H9 (cell line): ENCODE results near the gene ARMS2. TPM values are rescaled to one million over a fixed set of nuclear protein-coding genes. Genes with fewer than 3 reads are reported as not detected.

Experiments used
- DNase-seq: peaks from one replicate; pipeline ENCODE4 v3.0.0-alpha.2; 2017
- H2AFZ ChIP-seq: one replicate; pipeline ENCODE4 v1.6.1; 2013; ENCODE audit warnings: mild to moderate bottlenecking, low read length, control low read depth, moderate library complexity
- H2AK5ac ChIP-seq: 2 replicates; pipeline ENCODE4 v1.6.1; 2013; ENCODE audit warnings: low read length, control low read depth, mixed read lengths; ENCODE audit not compliant: insufficient read length
- H2BK120ac ChIP-seq: one replicate; pipeline ENCODE4 v1.6.1; 2013; ENCODE audit warnings: low read depth, mild to moderate bottlenecking, low read length, control low read depth, inconsistent platforms; ENCODE audit not compliant: poor library complexity, severe bottlenecking
- H2BK12ac ChIP-seq: 2 replicates; pipeline ENCODE4 v1.6.1; 2013; ENCODE audit warnings: low read length, control low read depth, mixed read lengths, low read depth; ENCODE audit not compliant: insufficient read length
- H2BK15ac ChIP-seq: 2 replicates; pipeline ENCODE4 v1.6.1; 2013; ENCODE audit warnings: low read depth, low read length, control low read depth
- H2BK20ac ChIP-seq: one replicate; pipeline ENCODE4 v1.6.1; 2013; ENCODE audit warnings: low read depth, mild to moderate bottlenecking, low read length, control low read depth, inconsistent platforms; ENCODE audit not compliant: poor library complexity, severe bottlenecking
- H2BK5ac ChIP-seq: 2 replicates; pipeline ENCODE4 v1.6.1; 2013; ENCODE audit warnings: low read length, control low read depth, mixed read lengths; ENCODE audit not compliant: insufficient read length
- H3K14ac ChIP-seq: 2 replicates; pipeline ENCODE4 v1.6.1; 2013; ENCODE audit warnings: low read length, control low read depth; ENCODE audit not compliant: insufficient read depth
- H3K18ac ChIP-seq: 2 replicates; pipeline ENCODE4 v1.6.1; 2013; ENCODE audit warnings: low read depth, mild to moderate bottlenecking, mixed read lengths, low read length, control low read depth; ENCODE audit not compliant: insufficient read length
- H3K23ac ChIP-seq: 2 replicates; pipeline ENCODE4 v1.6.1; 2013; ENCODE audit warnings: low read length, control low read depth, mixed read lengths, low read depth; ENCODE audit not compliant: insufficient read length
- H3K23me2 ChIP-seq: 2 replicates; pipeline ENCODE4 v1.6.1; 2013; ENCODE audit warnings: low read depth, mild to moderate bottlenecking, mixed read lengths, low read length, control low read depth; ENCODE audit not compliant: insufficient read length, poor library complexity, severe bottlenecking
- H3K27ac ChIP-seq: 2 replicates; pipeline ENCODE4 v1.5.1; 2013; ENCODE audit warnings: low read length, control low read depth, mixed read lengths, low read depth; ENCODE audit not compliant: insufficient read length
- H3K27me3 ChIP-seq: 2 replicates; pipeline ENCODE4 v1.6.1; 2013; ENCODE audit warnings: low read length, control low read depth, inconsistent platforms; ENCODE audit not compliant: insufficient read depth
- H3K4ac ChIP-seq: 2 replicates; pipeline ENCODE4 v1.6.1; 2013; ENCODE audit warnings: low read depth, mild to moderate bottlenecking, control low read depth, inconsistent platforms, low read length, moderate library complexity
- H3K4me1 ChIP-seq: 2 replicates; pipeline ENCODE4 v1.6.1; 2013; ENCODE audit warnings: low read length, control low read depth, inconsistent platforms; ENCODE audit not compliant: insufficient read depth
- H3K4me2 ChIP-seq: 2 replicates; pipeline ENCODE4 v1.6.1; 2013; ENCODE audit warnings: low read length, control low read depth, mixed read lengths; ENCODE audit not compliant: insufficient read length, insufficient read depth
- H3K56ac ChIP-seq: 2 replicates; pipeline ENCODE4 v1.6.1; 2013; ENCODE audit warnings: low read depth, mild to moderate bottlenecking, mixed read lengths, low read length, control low read depth; ENCODE audit not compliant: insufficient read length
- H3K79me1 ChIP-seq: 2 replicates; pipeline ENCODE4 v1.6.1; 2013; ENCODE audit warnings: low read depth, mild to moderate bottlenecking, moderate library complexity, low read length, control low read depth, inconsistent platforms; ENCODE audit not compliant: insufficient read depth, poor library complexity, severe bottlenecking
- H3K79me2 ChIP-seq: 2 replicates; pipeline ENCODE4 v1.6.1; 2013; ENCODE audit warnings: low read length, control low read depth, inconsistent platforms; ENCODE audit not compliant: insufficient read depth
- H3K9ac ChIP-seq: 2 replicates; pipeline ENCODE4 v1.6.1; 2013; ENCODE audit warnings: low read length, control low read depth, mixed read lengths; ENCODE audit not compliant: insufficient read length; ENCODE audit errors: extremely low read depth
- H3K9me3 ChIP-seq: one replicate; pipeline ENCODE4 v1.6.1; 2013; ENCODE audit warnings: low read depth, low read length, inconsistent platforms; ENCODE audit not compliant: control insufficient read depth
- H3T11ph ChIP-seq: one replicate; pipeline ENCODE4 v1.6.1; 2013; ENCODE audit warnings: mild to moderate bottlenecking, low read length, control low read depth, inconsistent platforms
- H4K20me1 ChIP-seq: one replicate; pipeline ENCODE4 v1.6.1; 2013; ENCODE audit not compliant: control insufficient read depth, insufficient read length, insufficient read depth
- H4K5ac ChIP-seq: 2 replicates; pipeline ENCODE4 v1.6.1; 2013; ENCODE audit warnings: low read depth, mild to moderate bottlenecking, mixed read lengths, low read length, control low read depth; ENCODE audit not compliant: insufficient read length
- H4K8ac ChIP-seq: replicated peaks from 2 replicates; pipeline ENCODE4 v1.6.1; 2013; ENCODE audit warnings: low read length, control low read depth, mixed read lengths, low read depth; ENCODE audit not compliant: insufficient read length
- H4K91ac ChIP-seq: 2 replicates; pipeline ENCODE4 v1.6.1; 2013; ENCODE audit warnings: low read depth, mild to moderate bottlenecking, moderate library complexity, mixed read lengths, low read length, control low read depth; ENCODE audit not compliant: insufficient read length
- H3K27ac Mint-ChIP-seq, 3 experiments: 2 replicates in 2 of 3; 3 replicates in 1 of 3; pipeline ENCODE4 v1.8.0; 2020 to 2021; ENCODE audit warnings: mixed read lengths in 3 of 3, mild to moderate bottlenecking in 1 of 3, moderate library complexity in 1 of 3
- H3K27me3 Mint-ChIP-seq: 2 replicates; pipeline ENCODE4 v1.8.0; 2021; ENCODE audit warnings: low read depth, mild to moderate bottlenecking, moderate library complexity, mixed read lengths
- H3K36me3 Mint-ChIP-seq, 3 experiments: 2 replicates in 2 of 3; 3 replicates in 1 of 3; pipeline ENCODE4 v1.8.0; 2020 to 2021; ENCODE audit warnings: low read depth in 3 of 3, mixed read lengths in 3 of 3; ENCODE audit not compliant: insufficient read depth in 1 of 3
- H3K4me1 Mint-ChIP-seq, 2 experiments: 2 replicates each; pipeline ENCODE4 v1.8.0; 2020; ENCODE audit warnings: mixed read lengths in 2 of 2
- H3K4me3 Mint-ChIP-seq, 2 experiments: 2 replicates in 1 of 2; 3 replicates in 1 of 2; pipeline ENCODE4 v1.8.0; 2020 to 2021; ENCODE audit warnings: mild to moderate bottlenecking in 2 of 2, mixed read lengths in 2 of 2, moderate library complexity in 1 of 2
- H3K9me3 Mint-ChIP-seq, 2 experiments: 2 replicates in 1 of 2; 3 replicates in 1 of 2; pipeline ENCODE4 v1.8.0; 2020; ENCODE audit warnings: mild to moderate bottlenecking in 2 of 2, mixed read lengths in 2 of 2, moderate library complexity in 1 of 2
- WGBS: extraction: QIAGEN DNeasy Blood & Tissue Kit; methylation state at CpG from one replicate; pipeline ENCODE4 v1.1.7; 2013; ENCODE audit warnings: missing lambda C conversion rate, low lambda C conversion rate, mixed read lengths; ENCODE audit not compliant: insufficient read length; ENCODE audit errors: extremely low coverage; 5-methylcytosine and 5-hydroxymethylcytosine counted together
- total RNA-seq: library from RNA; stranded (reverse); gene quantifications from 2 replicates; pipeline ENCODE4 v1.2.1, GENCODE V29; 2021
- TF ChIP-seq, protein P1 (sequence below): fragments of 200-600 bp; sonication (generic); conservative IDR thresholded peaks from 3 replicates; pipeline ENCODE4 v1.8.0; 2021; ENCODE audit warnings: antibody characterized with exemption, mild to moderate bottlenecking

ARMS2 gene
- total RNA-seq, 1 experiment from 2014 or later, result not detected

DNA sequence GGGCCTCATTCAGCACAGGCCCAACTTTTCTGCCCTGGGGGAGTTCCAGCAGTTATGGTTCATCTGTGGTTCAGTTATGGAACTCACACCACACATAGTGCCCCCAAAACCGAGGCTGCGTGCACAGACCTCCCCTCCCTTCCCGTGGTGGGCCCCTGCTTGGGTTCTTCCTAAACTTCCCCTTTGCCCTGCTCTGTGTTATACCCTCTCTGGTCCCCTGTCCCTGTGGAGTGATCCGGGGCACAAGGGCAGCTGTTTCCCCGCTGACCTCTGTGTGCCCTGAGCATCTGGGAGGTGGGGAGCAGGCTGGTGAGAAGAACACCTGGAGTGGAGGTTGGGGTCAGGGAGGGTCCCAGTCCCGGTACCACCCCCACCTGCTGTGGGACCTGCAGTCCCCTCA is 46.3 kb downstream of the ARMS2 start:
- no peak overlapping the region for H3K4me2 ChIP-seq
- no peak overlapping the region for H3K4ac ChIP-seq
- H3K9me3 Mint-ChIP-seq, result no peaks in the 10 kb centered on the region
- no peaks in the 10 kb centered on the region for H3K79me2 ChIP-seq
- TF ChIP-seq, protein P1, sequence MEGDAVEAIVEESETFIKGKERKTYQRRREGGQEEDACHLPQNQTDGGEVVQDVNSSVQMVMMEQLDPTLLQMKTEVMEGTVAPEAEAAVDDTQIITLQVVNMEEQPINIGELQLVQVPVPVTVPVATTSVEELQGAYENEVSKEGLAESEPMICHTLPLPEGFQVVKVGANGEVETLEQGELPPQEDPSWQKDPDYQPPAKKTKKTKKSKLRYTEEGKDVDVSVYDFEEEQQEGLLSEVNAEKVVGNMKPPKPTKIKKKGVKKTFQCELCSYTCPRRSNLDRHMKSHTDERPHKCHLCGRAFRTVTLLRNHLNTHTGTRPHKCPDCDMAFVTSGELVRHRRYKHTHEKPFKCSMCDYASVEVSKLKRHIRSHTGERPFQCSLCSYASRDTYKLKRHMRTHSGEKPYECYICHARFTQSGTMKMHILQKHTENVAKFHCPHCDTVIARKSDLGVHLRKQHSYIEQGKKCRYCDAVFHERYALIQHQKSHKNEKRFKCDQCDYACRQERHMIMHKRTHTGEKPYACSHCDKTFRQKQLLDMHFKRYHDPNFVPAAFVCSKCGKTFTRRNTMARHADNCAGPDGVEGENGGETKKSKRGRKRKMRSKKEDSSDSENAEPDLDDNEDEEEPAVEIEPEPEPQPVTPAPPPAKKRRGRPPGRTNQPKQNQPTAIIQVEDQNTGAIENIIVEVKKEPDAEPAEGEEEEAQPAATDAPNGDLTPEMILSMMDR, result no peak
- H4K91ac ChIP-seq, result no peak overlapping the region
- no peak overlapping the region for H2BK12ac ChIP-seq
- no peak overlapping the region for H2BK120ac ChIP-seq
- H3K27ac Mint-ChIP-seq, result no peak overlapping the region; a peak in 2 of 7 replicates
- H3K9me3 ChIP-seq, result no peaks in the 10 kb centered on the region
- no peak overlapping the region for H3K18ac ChIP-seq
- H4K5ac ChIP-seq, result no peak overlapping the region
- H3K36me3 Mint-ChIP-seq, result peaks cover 0 to 1% (median 0%) of the 10 kb centered on the region in 3 experiments; a peak in 1 of 7 replicates
- H3K23me2 ChIP-seq, result no peaks in the 10 kb centered on the region
- H2AFZ ChIP-seq, result no peak overlapping the region
- peaks cover 2% of the 10 kb centered on the region; the same call in 1 of the 2 replicates for H3K27me3 Mint-ChIP-seq
- no peak overlapping the region for H3K23ac ChIP-seq
- H2BK15ac ChIP-seq, result no peak overlapping the region
- no peak overlapping the region for H3K56ac ChIP-seq
- no peak overlapping the region for H2BK5ac ChIP-seq
- H3K27ac ChIP-seq, result no peak overlapping the region
- no peaks in the 10 kb centered on the region for H4K20me1 ChIP-seq
- H3K79me1 ChIP-seq, result no peaks in the 10 kb centered on the region
- H2AK5ac ChIP-seq, result no peak overlapping the region
- H3K4me1 Mint-ChIP-seq, result peaks cover 0 to 3% of the 10 kb centered on the region in 2 experiments; a peak in 2 of 4 replicates
- H3K27me3 ChIP-seq, result no peaks in the 10 kb centered on the region
- DNase-seq, result no peak
- no peak overlapping the region for H2BK20ac ChIP-seq
- no peak overlapping the region for H4K8ac ChIP-seq
- H3K4me3 Mint-ChIP-seq, result no peak overlapping the region
- H3K14ac ChIP-seq, result no peak overlapping the region; the same call in 1 of the 2 replicates
- H3K9ac ChIP-seq, result no peak overlapping the region
- no peaks in the 10 kb centered on the region for H3K4me1 ChIP-seq
- WGBS, result no CpG with 5 or more reads among the region's 6 CpGs
- H3T11ph ChIP-seq, result no peak overlapping the region
